Hypothalamus (tissue), 51 donors: ENCODE data around the gene FOXP1.
"Not testable (repeated sequence)": the region's sequence is repeated elsewhere in the genome, so short reads cannot be mapped to it uniquely, and the experiment has no call there.

ENCODE experiments used
- DNase-seq, 51 donors: peaks; one replicate each; lab custom pipeline; 2025; lab: John Stamatoyannopoulos, UW

FOXP1 gene

GRCh38 chr3:70982700-70983140, 600.8 kb downstream of the FOXP1 start:
- peak in 27 of 51 donors; percentile 3 to 61 (median 20) for DNase-seq

GRCh38 chr3:70982284-70982683, 601.2 kb downstream of the FOXP1 start:
- no peak for DNase-seq

GRCh38 chr3:70981231-70981880, 602.2 kb downstream of the FOXP1 start:
- peak in 2 of 51 donors; percentile 4 to 7 for DNase-seq

- no peak for DNase-seq
Observed at GRCh38 chr3:70980646-70981170, 602.8 kb downstream of the FOXP1 start.

- DNase-seq, result no peak
Observed at GRCh38 chr3:70979983-70980645, 603.4 kb downstream of the FOXP1 start.

GRCh38 chr3:70977712-70978111, 605.8 kb downstream of the FOXP1 start:
- no peak for DNase-seq

- DNase-seq, result not testable (repeated sequence)
Observed at GRCh38 chr3:70975981-70976380, 607.5 kb downstream of the FOXP1 start.

- DNase-seq, result no peak
Observed at GRCh38 chr3:70974747-70975146, 608.8 kb downstream of the FOXP1 start.

- no peak for DNase-seq
Observed at GRCh38 chr3:70973558-70973957, 610.0 kb downstream of the FOXP1 start.

GRCh38 chr3:70972855-70973254, 610.7 kb downstream of the FOXP1 start:
- no peak for DNase-seq

GRCh38 chr3:70970952-70971351, 612.6 kb downstream of the FOXP1 start:
- DNase-seq, result no peak

- DNase-seq, result peak in 2 of 51 donors; percentile 2 to 20
Observed at GRCh38 chr3:70970171-70970570, 613.4 kb downstream of the FOXP1 start.

GRCh38 chr3:70963431-70964275, 619.9 kb downstream of the FOXP1 start:
- DNase-seq, result no peak

- no peak for DNase-seq
Observed at GRCh38 chr3:70959506-70960291, 623.8 kb downstream of the FOXP1 start.

GRCh38 chr3:70952033-70952747, 631.3 kb downstream of the FOXP1 start:
- DNase-seq, result no peak

GRCh38 chr3:70951316-70951715, 632.2 kb downstream of the FOXP1 start:
- DNase-seq, result no peak

GRCh38 chr3:70947579-70947978, 635.9 kb downstream of the FOXP1 start:
- no peak for DNase-seq

- DNase-seq, result no peak
Observed at GRCh38 chr3:70943886-70944285, 639.6 kb downstream of the FOXP1 start.

- DNase-seq, result no peak
Observed at GRCh38 chr3:70933105-70933810, 650.3 kb downstream of the FOXP1 start.
